Measurements from ENCODE around the gene UBQLNL. TPM values are rescaled to one million over a fixed set of nuclear protein-coding genes. Genes with fewer than 3 reads are reported as not detected.

The UBQLNL gene
- total RNA-seq, 1 experiment from 2014 or later: not detected

DNA sequence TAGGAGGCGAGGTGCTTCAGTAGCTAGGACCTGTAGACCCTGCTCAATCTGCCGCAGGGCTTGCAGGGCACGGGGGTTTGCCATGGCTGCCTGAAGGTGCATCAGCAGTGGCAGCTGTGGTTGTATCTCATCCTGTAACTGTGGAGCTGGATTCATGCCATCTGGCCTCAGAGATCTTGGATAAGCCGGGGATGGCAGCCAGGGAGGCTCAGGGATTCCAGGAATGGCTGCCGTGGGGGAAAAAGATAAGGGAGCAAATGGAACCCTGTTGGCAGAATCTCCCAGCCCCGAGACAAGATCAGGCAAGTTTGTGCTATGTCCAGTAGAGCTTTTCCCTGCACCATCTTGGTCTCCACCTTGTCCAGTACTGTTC, 8.6 kb downstream of the UBQLNL start:
- Histone ChIP-seq H2BK12ac (ENCODE audit: insufficient read length, low read depth, low read length) (no peak overlapping the region), H3K27me3 (ENCODE audit: insufficient read depth, low read length) (no peaks in the 10 kb centered on the region), H3K9ac (ENCODE audit: extremely low read depth, insufficient read length, low read length) (no peak overlapping the region), H3K4ac (ENCODE audit: low read depth, low read length) (no peak overlapping the region), H2BK20ac (ENCODE audit: low read depth, low read length, poor library complexity, severe bottlenecking) (no peak overlapping the region), H3K18ac (ENCODE audit: insufficient read length, low read depth, low read length) (no peak overlapping the region), H3K4me2 (ENCODE audit: insufficient read depth, insufficient read length, low read length) (no peak overlapping the region), H2AK5ac (ENCODE audit: insufficient read length, low read length) (no peak overlapping the region), H3K9me3 (ENCODE audit: control insufficient read depth, low read depth, low read length) (no peaks in the 10 kb centered on the region), H3K4me1 (ENCODE audit: insufficient read depth, low read length) (no peaks in the 10 kb centered on the region), H3K23me2 (ENCODE audit: insufficient read length, low read depth, low read length, poor library complexity, severe bottlenecking) (no peaks in the 10 kb centered on the region), H4K5ac (ENCODE audit: insufficient read length, low read depth, low read length) (no peak overlapping the region), H2BK15ac (ENCODE audit: low read depth, low read length) (no peak overlapping the region), H4K8ac (replicated peaks; ENCODE audit: insufficient read length, low read depth, low read length) (no peak overlapping the region), H3K56ac (ENCODE audit: insufficient read length, low read depth, low read length) (no peak overlapping the region), H4K20me1 (ENCODE audit: control insufficient read depth, insufficient read depth, insufficient read length) (no peaks in the 10 kb centered on the region), H3K23ac (ENCODE audit: insufficient read length, low read depth, low read length) (no peak overlapping the region), H3K79me2 (ENCODE audit: insufficient read depth, low read length) (no peaks in the 10 kb centered on the region), H3K79me1 (ENCODE audit: insufficient read depth, low read depth, low read length, poor library complexity, severe bottlenecking) (no peaks in the 10 kb centered on the region), H3K27ac (ENCODE audit: insufficient read length, low read depth, low read length) (no peak overlapping the region), H2BK5ac (ENCODE audit: insufficient read length, low read length) (no peak overlapping the region), H2AFZ (ENCODE audit: low read length) (no peak overlapping the region), H4K91ac (ENCODE audit: insufficient read length, low read depth, low read length) (no peak overlapping the region), H3K14ac (ENCODE audit: insufficient read depth, low read length) (no peak overlapping the region), H3T11ph (ENCODE audit: low read length) (no peak overlapping the region), H2BK120ac (ENCODE audit: low read depth, low read length, poor library complexity, severe bottlenecking) (no peak overlapping the region)
- H3K27me3 Mint-ChIP-seq (ENCODE audit: low read depth): no peaks in the 10 kb centered on the region
- TF ChIP-seq, protein P1, sequence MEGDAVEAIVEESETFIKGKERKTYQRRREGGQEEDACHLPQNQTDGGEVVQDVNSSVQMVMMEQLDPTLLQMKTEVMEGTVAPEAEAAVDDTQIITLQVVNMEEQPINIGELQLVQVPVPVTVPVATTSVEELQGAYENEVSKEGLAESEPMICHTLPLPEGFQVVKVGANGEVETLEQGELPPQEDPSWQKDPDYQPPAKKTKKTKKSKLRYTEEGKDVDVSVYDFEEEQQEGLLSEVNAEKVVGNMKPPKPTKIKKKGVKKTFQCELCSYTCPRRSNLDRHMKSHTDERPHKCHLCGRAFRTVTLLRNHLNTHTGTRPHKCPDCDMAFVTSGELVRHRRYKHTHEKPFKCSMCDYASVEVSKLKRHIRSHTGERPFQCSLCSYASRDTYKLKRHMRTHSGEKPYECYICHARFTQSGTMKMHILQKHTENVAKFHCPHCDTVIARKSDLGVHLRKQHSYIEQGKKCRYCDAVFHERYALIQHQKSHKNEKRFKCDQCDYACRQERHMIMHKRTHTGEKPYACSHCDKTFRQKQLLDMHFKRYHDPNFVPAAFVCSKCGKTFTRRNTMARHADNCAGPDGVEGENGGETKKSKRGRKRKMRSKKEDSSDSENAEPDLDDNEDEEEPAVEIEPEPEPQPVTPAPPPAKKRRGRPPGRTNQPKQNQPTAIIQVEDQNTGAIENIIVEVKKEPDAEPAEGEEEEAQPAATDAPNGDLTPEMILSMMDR (conservative IDR thresholded peaks at IDR 0.05): no peak
- H3K27ac Mint-ChIP-seq: no peak overlapping the region
- no peak overlapping the region for H3K4me3 Mint-ChIP-seq
- H3K36me3 Mint-ChIP-seq (ENCODE audit: insufficient read depth in 1 of 3, low read depth in 3 of 3): no peaks in the 10 kb centered on the region
- no peak for DNase-seq
- no peaks in the 10 kb centered on the region for H3K9me3 Mint-ChIP-seq
- WGBS (ENCODE audit: extremely low coverage, insufficient read length, low lambda C conversion rate): no CpG with 5 or more reads among the region's 6 CpGs
- peaks cover 0 to 1% of the 10 kb centered on the region in 2 experiments; a peak in 1 of 4 replicates for H3K4me1 Mint-ChIP-seq
